Neural progenitor cell (in vitro differentiated cells): ENCODE data around the gene PLCG1.

ENCODE experiments used
- CTCF ChIP-seq: fragments of 200-600 bp; sonication (generic); IDR thresholded peaks from 2 replicates; pipeline ENCODE4 v1.5.1; 2017; ENCODE audit warnings: antibody characterized with exemption, mild to moderate bottlenecking
- EZH2 ChIP-seq: fragments of 200-600 bp; sonication (generic); IDR thresholded peaks from 2 replicates; pipeline ENCODE4 v1.6.1; 2017; ENCODE audit warnings: antibody characterized with exemption, mild to moderate bottlenecking, moderate library complexity

DNA sequence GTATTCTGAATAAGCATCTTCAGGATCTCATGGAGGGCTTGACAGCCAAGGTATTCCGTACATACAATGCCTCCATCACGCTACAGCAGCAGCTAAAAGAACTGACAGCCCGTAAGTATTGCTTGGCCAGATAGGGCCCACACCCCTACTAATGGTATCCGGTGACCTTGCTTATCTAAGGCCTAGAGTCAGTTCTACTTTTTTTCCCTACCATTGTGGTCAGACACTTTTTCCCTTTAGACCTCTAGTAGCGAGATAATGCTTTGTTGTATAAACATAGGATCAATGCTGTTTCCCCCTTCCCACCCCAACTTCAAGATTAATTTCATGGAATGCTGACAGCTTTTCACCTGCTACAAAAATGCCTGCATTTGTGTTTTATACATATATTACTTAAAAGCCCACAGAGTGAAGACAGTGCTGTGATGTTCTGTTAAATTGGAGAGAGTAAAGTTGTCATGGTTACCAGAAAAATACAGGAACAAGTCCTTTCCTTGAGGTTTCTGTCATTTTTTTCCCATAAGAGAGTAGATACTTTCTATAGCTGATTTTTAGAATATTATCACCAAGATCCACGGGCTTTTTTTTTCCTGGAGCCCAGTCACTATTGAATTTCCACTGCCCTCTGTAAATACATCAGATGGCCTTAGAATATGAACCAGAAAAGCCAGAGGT is 20.9 kb upstream of the PLCG1 start:
- TF ChIP-seq CTCF (no peak), EZH2 (no peak)
